Kidney (tissue), 14 donors: ENCODE measurements around the gene WDR74. TPM values are rescaled to one million over a fixed set of nuclear protein-coding genes. Genes with fewer than 3 reads are reported as not detected.
A peak's percentile ranks its signal among the peaks of the same experiment; 100 is the strongest.
"Not testable (repeated sequence)": the region's sequence is repeated elsewhere in the genome, so short reads cannot be mapped to it uniquely, and the experiment has no call there.

Source experiments
- DNase-seq, 5 donors: peaks; one replicate each; pipeline ENCODE4 v3.0.0-alpha.2; 2013 to 2020
- FAIRE-seq: peaks from 2 replicates; lab custom pipeline; 2012; peaks lifted over from hg19 to GRCh38; lab: Jason Lieb, UNC
- H3K27ac ChIP-seq, 2 donors: one replicate each; pipeline ENCODE4 v1.7.0; 2013; ENCODE audit warnings: low read depth in 2 of 2, low read length in 2 of 2, inconsistent platforms in 1 of 2
- H3K27me3 ChIP-seq: one replicate; pipeline ENCODE4 v1.7.1; 2013; ENCODE audit warnings: low read length, inconsistent platforms; ENCODE audit not compliant: control insufficient read depth, insufficient read depth
- H3K36me3 ChIP-seq, 3 donors: one replicate each; pipeline versions ENCODE4 v1.7.0 to v1.7.1; 2013; ENCODE audit warnings: low read length in 3 of 3, control low read depth in 1 of 3, inconsistent platforms in 1 of 3; ENCODE audit not compliant: insufficient read depth in 3 of 3, control insufficient read depth in 2 of 3
- H3K4me1 ChIP-seq, 3 donors: one replicate each; pipeline versions ENCODE4 v1.7.0 to v1.7.1; 2013; ENCODE audit warnings: low read length in 3 of 3, inconsistent platforms in 1 of 3, low read depth in 1 of 3; ENCODE audit not compliant: control insufficient read depth in 2 of 3, insufficient read depth in 2 of 3
- H3K4me3 ChIP-seq, 3 donors: one replicate each; pipeline versions ENCODE4 v1.7.0 to v1.8.1; 2013; ENCODE audit warnings: low read length in 3 of 3, control low read depth in 1 of 3, inconsistent platforms in 1 of 3
- H3K9ac ChIP-seq, 3 donors: one replicate each; pipeline versions ENCODE4 v1.7.0 to v1.7.1; 2013; ENCODE audit warnings: low read length in 3 of 3, control low read depth in 1 of 3, inconsistent platforms in 1 of 3
- H3K9me3 ChIP-seq, 3 donors: one replicate each; pipeline versions ENCODE4 v1.7.0 to v1.7.1; 2013; ENCODE audit warnings: low read length in 3 of 3, control low read depth in 1 of 3, inconsistent platforms in 1 of 3; ENCODE audit not compliant: control insufficient read depth in 2 of 3, insufficient read depth in 1 of 3
- intact Hi-C: fragments of 100-400 bp; cut with DNase I; formaldehyde crosslinking; loops from one replicate; pipeline ENCODE4 v1.11.1; 2022
- polyA plus RNA-seq: library from polyadenylated mRNA; stranded (reverse); fragments of 350-450 nt; fragmentation: Illumina TruSeq; extraction: RNeasy Lipid Tissue Mini Kit (QIAGEN cat#74804); gene quantifications from one replicate; pipeline ENCODE4 v1.2.3, GENCODE V29; 2014; ENCODE audit warnings: low read depth, low replicate concordance; ENCODE audit not compliant: insufficient read depth
- total RNA-seq: library from RNA; stranded (reverse); fragmentation: NEBNext Ultra II Directional; extraction: Animal tissue kit (Norgen Biotek cat#: 25700); gene quantifications from one replicate; pipeline ENCODE4 v1.2.1, GENCODE V29; 2021
- TF ChIP-seq, protein P1 (sequence below): IDR thresholded peaks from 3 replicates; pipeline ENCODE4 v1.5.1; 2012; ENCODE audit warnings: mild to moderate bottlenecking, moderate library complexity, borderline replicate concordance; ENCODE audit not compliant: insufficient read depth; ENCODE audit errors: extremely low read depth
- donor health status: control.
- donor health status: control.
- donor health status: control.
- donor health status: control.
- donor health status: control.
- donor health status: DM: yes; HTN: yes; CAD: no.
- donor health status: Normal renal cell carcinoma (clear cell type).

The WDR74 gene
- total and polyA plus RNA-seq, 2 donors from 2014 or later = 38.5 to 48.9 TPM

DNA sequence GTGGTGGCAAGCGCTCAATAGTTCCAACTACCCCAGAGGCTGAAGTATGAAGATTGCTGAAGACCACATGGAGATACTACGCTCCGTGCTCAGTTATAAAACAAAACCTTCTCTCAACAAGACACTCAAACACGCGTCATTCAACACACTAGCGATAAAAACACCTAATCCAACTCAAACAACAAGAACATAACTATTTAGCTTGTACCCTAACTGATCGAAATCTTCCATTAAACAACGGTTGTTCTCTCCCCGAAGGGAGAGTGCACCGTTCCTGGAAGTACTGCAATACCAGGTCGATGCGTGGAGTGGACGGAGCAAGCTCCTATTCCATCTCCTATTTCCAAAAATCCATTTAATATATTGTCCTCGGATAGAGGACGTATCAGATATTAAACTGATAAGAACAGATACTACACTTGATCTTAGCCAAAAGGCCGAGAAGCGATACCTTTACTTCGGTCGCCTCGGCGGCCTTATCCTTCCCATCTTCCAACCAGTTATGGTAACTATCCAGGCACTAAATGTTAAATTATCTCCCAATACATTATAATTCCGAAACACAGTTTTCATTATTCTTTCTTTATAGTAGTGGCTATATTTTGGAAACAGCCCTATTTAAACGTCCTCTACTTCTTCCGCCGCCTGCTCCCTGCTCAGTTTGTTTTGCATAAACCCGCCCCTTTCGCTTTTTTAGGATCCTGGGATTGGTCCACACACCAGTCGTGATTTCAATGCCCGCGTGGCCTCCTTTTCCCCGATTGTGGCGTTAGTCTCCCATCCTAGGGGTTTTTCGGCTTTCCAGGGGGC lies 2.2 kb upstream of the WDR74 start:
- Histone ChIP-seq H3K9me3 (no peaks in the 10 kb centered on the region), H3K36me3 (no peaks in the 10 kb centered on the region), H3K4me3 (peak overlapping the region; percentile 64 to 87 (median 73)), H3K4me1 (peaks cover 0 to 11% (median 6%) of the 10 kb centered on the region in 3 donors), H3K27me3 (no peaks in the 10 kb centered on the region), H3K27ac (peak overlapping the region; percentile 97 to 99), H3K9ac (peak overlapping the region; percentile 61 to 94 (median 89))
- DNase-seq = peak; percentile 90 to 98 (median 93)
- intact Hi-C loops = no loop called here
- TF ChIP-seq, protein P1, sequence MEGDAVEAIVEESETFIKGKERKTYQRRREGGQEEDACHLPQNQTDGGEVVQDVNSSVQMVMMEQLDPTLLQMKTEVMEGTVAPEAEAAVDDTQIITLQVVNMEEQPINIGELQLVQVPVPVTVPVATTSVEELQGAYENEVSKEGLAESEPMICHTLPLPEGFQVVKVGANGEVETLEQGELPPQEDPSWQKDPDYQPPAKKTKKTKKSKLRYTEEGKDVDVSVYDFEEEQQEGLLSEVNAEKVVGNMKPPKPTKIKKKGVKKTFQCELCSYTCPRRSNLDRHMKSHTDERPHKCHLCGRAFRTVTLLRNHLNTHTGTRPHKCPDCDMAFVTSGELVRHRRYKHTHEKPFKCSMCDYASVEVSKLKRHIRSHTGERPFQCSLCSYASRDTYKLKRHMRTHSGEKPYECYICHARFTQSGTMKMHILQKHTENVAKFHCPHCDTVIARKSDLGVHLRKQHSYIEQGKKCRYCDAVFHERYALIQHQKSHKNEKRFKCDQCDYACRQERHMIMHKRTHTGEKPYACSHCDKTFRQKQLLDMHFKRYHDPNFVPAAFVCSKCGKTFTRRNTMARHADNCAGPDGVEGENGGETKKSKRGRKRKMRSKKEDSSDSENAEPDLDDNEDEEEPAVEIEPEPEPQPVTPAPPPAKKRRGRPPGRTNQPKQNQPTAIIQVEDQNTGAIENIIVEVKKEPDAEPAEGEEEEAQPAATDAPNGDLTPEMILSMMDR = no peak
- FAIRE-seq = peak; percentile 98

DNA sequence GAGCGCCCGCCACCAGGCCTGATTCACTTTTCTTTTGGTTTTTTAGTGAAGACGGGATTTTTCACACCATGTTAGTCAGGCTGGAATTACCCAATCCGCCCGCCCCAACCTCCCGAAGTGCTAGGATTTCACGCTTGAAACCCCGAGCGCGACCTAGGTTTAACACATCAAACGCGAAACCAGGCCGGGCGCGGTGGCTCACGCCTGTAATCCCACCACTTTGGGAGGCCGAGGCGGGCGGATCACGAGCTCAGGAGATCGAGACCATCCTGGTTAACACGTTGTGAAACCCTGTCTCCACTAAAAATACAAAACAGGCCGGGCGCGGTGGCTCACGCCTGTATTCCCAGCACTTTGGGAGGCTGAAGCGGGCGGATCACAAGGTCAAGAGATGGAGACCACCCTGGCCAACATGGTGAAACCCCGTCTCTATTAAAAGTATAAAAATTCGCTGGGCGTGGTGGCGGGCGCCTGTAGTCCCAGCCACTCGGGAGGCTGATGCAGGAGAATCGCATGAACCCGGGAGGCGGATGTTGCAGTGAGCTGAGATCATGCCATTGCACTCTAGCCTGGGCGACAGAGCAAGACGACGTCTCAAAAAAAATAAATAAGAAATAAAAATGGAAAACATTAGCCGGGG lies 1.5 kb upstream of the WDR74 start:
- intact Hi-C loops, FAIRE-seq: not testable (repeated sequence)
- peak; percentile 70 to 92 (median 87) for DNase-seq

DNA sequence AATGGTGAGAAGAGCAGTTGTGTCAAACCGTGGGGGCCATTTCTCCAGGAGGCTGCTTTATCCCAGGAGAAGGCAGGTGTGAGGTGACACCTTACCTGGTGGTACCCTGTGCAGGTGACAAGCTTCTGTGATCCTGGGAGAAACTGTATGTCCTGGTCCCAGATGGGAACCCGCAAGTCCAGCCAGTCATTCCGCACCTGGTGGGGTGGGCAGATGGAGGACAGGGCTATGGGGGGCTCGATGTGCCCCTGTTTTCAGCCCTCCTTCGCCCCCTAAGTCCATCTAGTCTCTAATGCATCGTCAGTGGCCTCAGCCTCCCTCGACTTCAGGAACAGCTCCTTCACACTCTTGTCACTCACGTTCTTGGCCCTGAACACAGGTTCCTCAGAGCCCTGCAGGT lies 4.1 kb downstream of the WDR74 start:
- DNase-seq = no peak

More for the DNA sequence above, 1.5 kb upstream of the WDR74 start:
- Histone ChIP-seq H3K9ac (peak overlapping the region; percentile 77 to 98 (median 85)), H3K4me1 (peaks cover 0 to 11% (median 6%) of the 10 kb centered on the region in 3 donors), H3K4me3 (peak overlapping the region; percentile 62 to 87 (median 85)), H3K27ac (peak overlapping the region; percentile 97 to 99)
- H3K36me3 ChIP-seq, H3K27me3 ChIP-seq, H3K9me3 ChIP-seq: not testable (repeated sequence)

More for the DNA sequence above, 4.1 kb downstream of the WDR74 start:
- H3K4me1 ChIP-seq = peaks cover 1 to 17% (median 2%) of the 10 kb centered on the region in 3 donors
- H3K9me3 ChIP-seq = no peaks in the 10 kb centered on the region
- intact Hi-C loops = no loop called here
- H3K27ac ChIP-seq = no peak overlapping the region
- peaks cover 4 to 23% (median 6%) of the 10 kb centered on the region in 3 donors for H3K36me3 ChIP-seq
- H3K9ac ChIP-seq = no peak overlapping the region
- H3K27me3 ChIP-seq = no peaks in the 10 kb centered on the region
- H3K4me3 ChIP-seq = no peak overlapping the region
- FAIRE-seq = no peak
- TF ChIP-seq, protein P1 = no peak
